Left lung (tissue), 10 donors: ENCODE measurements around the gene SPSB3. TPM values are rescaled to one million over a fixed set of nuclear protein-coding genes. Genes with fewer than 3 reads are reported as not detected.

Experiments
- ATAC-seq: fragments of 200-7000 bp; cut with Tn5 transposase; one replicate; pipeline ENCODE4 v1.9.1; 2020; ENCODE audit warnings: moderate library complexity
- DNase-seq, 4 donors: peaks; one replicate each; pipeline ENCODE4 v3.0.0-alpha.2; 2013 to 2020
- H3K27ac ChIP-seq, 2 donors: fragments of 200-600 bp; sonication (generic) in 1 of 2; one replicate each; pipeline versions ENCODE4 v1.5.0 to v1.8.0; 2020 to 2021
- H3K27me3 ChIP-seq, 2 donors: fragments of 200-600 bp; sonication (generic) in 1 of 2; one replicate each; pipeline versions ENCODE4 v1.5.0 to v1.8.0; 2020 to 2021
- H3K36me3 ChIP-seq, 2 donors: fragments of 200-600 bp; sonication (generic) in 1 of 2; one replicate each; pipeline versions ENCODE4 v1.5.0 to v1.8.0; 2020 to 2021
- H3K4me1 ChIP-seq, 2 donors: fragments of 200-600 bp; one replicate each; pipeline ENCODE4 v1.8.0; 2021
- H3K4me3 ChIP-seq, 2 donors: fragments of 200-600 bp; sonication (generic) in 1 of 2; one replicate each; pipeline versions ENCODE4 v1.5.0 to v1.8.0; 2020 to 2021; ENCODE audit warnings: mild to moderate bottlenecking in 1 of 2
- H3K9me3 ChIP-seq, 2 donors: fragments of 200-600 bp; sonication (generic) in 1 of 2; one replicate each; pipeline versions ENCODE4 v1.5.0 to v1.8.0; 2020 to 2021
- intact Hi-C, 2 donors: fragments of 100-400 bp; cut with DNase I; formaldehyde crosslinking; loops; one replicate each; pipeline versions ENCODE4 v1.11.2 to v1.14.2; 2022
- polyA plus RNA-seq, 6 donors: library from polyadenylated mRNA; unstranded; fragments of 120-200 nt; gene quantifications; one replicate each; pipeline ENCODE4 v1.2.1, GENCODE V29; 2013; ENCODE audit not compliant: insufficient read length in 6 of 6
- total RNA-seq, 2 donors: library from RNA; stranded (reverse); fragmentation: NEBNext Ultra II Directional; extraction: Animal tissue kit (Norgen Biotek cat#: 25700); gene quantifications; one replicate each; pipeline ENCODE4 v1.2.1, GENCODE V29; 2021
- TF ChIP-seq, protein P1 (sequence below), 2 donors: fragments of 200-600 bp; sonication (generic) in 1 of 2; IDR thresholded peaks; one replicate each; pipeline versions ENCODE4 v1.5.0 to v1.8.0; 2021; ENCODE audit warnings: antibody characterized with exemption in 2 of 2
- donor health status: DM: no; HTN: yes; CAD: no.
- donor health status: DM: no; HTN: no; CAD: no.

SPSB3 gene
- total and polyA plus RNA-seq, 8 donors = 23.6 to 40.0 (median 33.0) TPM

GRCh38 chr16:1791943-1792812 lies 9.8 kb upstream of the SPSB3 start:
- H3K9me3 ChIP-seq = no peaks in the 10 kb centered on the region
- intact Hi-C loops = no loop called here
- no peak overlapping the region for H3K4me3 ChIP-seq
- no peaks in the 10 kb centered on the region for H3K4me1 ChIP-seq
- no peaks in the 10 kb centered on the region for H3K27me3 ChIP-seq
- H3K27ac ChIP-seq = no peak overlapping the region
- peaks cover 0 to 53% of the 10 kb centered on the region in 2 donors for H3K36me3 ChIP-seq
- DNase-seq (peak in 2 of 4 donors; percentile 25 to 76), ATAC-seq (no peak)
- TF ChIP-seq, protein P1, sequence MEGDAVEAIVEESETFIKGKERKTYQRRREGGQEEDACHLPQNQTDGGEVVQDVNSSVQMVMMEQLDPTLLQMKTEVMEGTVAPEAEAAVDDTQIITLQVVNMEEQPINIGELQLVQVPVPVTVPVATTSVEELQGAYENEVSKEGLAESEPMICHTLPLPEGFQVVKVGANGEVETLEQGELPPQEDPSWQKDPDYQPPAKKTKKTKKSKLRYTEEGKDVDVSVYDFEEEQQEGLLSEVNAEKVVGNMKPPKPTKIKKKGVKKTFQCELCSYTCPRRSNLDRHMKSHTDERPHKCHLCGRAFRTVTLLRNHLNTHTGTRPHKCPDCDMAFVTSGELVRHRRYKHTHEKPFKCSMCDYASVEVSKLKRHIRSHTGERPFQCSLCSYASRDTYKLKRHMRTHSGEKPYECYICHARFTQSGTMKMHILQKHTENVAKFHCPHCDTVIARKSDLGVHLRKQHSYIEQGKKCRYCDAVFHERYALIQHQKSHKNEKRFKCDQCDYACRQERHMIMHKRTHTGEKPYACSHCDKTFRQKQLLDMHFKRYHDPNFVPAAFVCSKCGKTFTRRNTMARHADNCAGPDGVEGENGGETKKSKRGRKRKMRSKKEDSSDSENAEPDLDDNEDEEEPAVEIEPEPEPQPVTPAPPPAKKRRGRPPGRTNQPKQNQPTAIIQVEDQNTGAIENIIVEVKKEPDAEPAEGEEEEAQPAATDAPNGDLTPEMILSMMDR (IDR thresholded peaks at IDR 0.05) = no peak

DNA sequence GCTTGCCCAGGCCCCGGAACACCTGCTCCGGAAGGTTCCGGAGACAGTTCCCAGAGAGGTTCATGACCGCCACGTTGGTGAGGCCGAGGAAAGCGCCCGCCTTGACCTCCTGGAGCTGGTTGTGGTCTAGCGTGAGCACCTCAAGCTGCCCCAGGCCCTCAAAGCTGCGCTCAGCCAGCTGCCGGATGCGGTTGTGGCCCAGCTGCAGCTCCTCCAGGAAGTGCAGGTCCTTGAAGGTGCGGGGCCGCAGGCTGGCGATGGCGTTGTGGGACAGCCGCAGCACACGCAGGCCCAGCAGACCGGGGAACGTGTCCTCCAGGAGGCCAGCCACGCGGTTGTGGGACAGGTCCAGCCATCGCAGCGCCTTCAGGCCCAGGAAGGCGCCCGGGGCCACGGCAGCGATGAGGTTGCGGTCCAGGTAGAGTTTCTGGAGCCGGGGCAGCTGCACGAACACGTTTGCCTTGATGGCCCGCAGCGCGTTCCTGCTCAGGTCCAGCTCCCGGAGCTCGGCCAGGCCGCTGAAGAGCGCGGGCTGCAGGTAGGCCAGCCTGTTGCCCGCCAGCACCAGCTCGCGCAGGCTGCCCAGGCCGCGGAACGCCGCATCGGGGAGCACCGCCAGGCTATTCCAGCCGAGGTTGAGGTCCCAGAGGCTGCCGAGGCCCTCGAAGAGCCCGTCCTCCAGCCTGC lies 9.0 kb upstream of the SPSB3 start:
- H3K36me3 ChIP-seq = peaks cover 0 to 61% of the 10 kb centered on the region in 2 donors
- H3K4me1 ChIP-seq = no peaks in the 10 kb centered on the region
- H3K27me3 ChIP-seq = no peaks in the 10 kb centered on the region
- ATAC-seq (no peak), DNase-seq (peak in 1 of 4 donors; percentile 80)
- H3K27ac ChIP-seq = no peak overlapping the region
- H3K9me3 ChIP-seq = no peaks in the 10 kb centered on the region
- no peak overlapping the region for H3K4me3 ChIP-seq
- intact Hi-C loops = no loop called here
- TF ChIP-seq, protein P1 (IDR thresholded peaks at IDR 0.05) = no peak

DNA sequence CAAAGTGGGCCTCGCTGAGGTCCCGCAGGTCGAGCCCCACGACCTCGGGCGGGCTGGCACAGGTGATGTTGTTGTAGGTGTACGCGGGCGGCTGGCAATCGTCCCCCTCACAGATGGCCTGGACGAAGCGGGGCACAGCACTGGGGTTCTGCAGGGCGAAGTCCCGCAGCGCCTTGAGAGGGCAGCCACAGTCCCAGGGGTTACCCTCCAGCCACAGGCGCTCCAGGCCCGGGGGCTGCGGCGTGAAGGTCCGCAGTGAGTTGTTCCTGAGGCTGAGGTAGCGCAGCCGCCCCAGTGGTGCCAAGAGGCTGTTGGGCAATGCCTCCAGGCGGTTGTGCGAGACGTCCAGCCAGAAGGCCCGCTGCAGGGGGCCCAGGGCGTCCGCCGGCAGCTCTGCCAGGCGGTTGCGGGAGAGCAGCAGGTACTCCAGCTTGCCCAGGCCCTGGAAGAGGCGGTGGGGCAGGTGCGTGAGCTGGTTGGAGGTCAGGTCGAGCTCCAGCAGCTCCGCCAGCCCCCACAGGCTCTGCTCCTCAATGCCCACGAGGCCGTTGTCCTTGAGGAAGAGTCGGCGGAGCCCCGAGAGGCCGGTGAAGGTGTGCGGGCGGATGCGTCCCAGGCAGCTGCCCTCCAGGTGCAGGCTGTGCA lies 8.4 kb upstream of the SPSB3 start:
- Histone ChIP-seq H3K27ac (no peak overlapping the region), H3K9me3 (no peaks in the 10 kb centered on the region), H3K36me3 (peaks cover 0 to 68% of the 10 kb centered on the region in 2 donors), H3K4me1 (peaks cover 0 to 4% of the 10 kb centered on the region in 2 donors), H3K27me3 (no peaks in the 10 kb centered on the region), H3K4me3 (no peak overlapping the region)
- intact Hi-C loops = no loop called here
- DNase-seq (peak in 1 of 4 donors; percentile 72), ATAC-seq (no peak)
- TF ChIP-seq, protein P1 (IDR thresholded peaks at IDR 0.05) = no peak

GRCh38 chr16:1790261-1790610 lies 7.9 kb upstream of the SPSB3 start:
- DNase-seq (no peak), ATAC-seq (no peak)
- H3K4me3 ChIP-seq = no peak overlapping the region
- peaks cover 0 to 70% of the 10 kb centered on the region in 2 donors for H3K36me3 ChIP-seq
- H3K4me1 ChIP-seq = peaks cover 0 to 8% of the 10 kb centered on the region in 2 donors
- H3K9me3 ChIP-seq = no peaks in the 10 kb centered on the region
- H3K27me3 ChIP-seq = no peaks in the 10 kb centered on the region
- H3K27ac ChIP-seq = no peak overlapping the region
- TF ChIP-seq, protein P1 (IDR thresholded peaks at IDR 0.05) = no peak
- intact Hi-C loops = no loop called here

GRCh38 chr16:1789643-1790045 lies 7.3 kb upstream of the SPSB3 start:
- Histone ChIP-seq H3K36me3 (peaks cover 0 to 70% of the 10 kb centered on the region in 2 donors), H3K27me3 (no peaks in the 10 kb centered on the region), H3K4me1 (peaks cover 0 to 12% of the 10 kb centered on the region in 2 donors), H3K4me3 (no peak overlapping the region), H3K9me3 (no peaks in the 10 kb centered on the region), H3K27ac (no peak overlapping the region)
- intact Hi-C loops = no loop called here
- DNase-seq (peak in 1 of 4 donors; percentile 24), ATAC-seq (no peak)
- TF ChIP-seq, protein P1 (IDR thresholded peaks at IDR 0.05) = no peak
